Gastrocnemius medialis (tissue), 4 donors: ENCODE results near the gene KIFBP. TPM values are rescaled to one million over a fixed set of nuclear protein-coding genes. Genes with fewer than 3 reads are reported as not detected.

Source experiments
- ATAC-seq, 2 donors: fragments of 150-250 bp; one replicate each; pipeline ENCODE4 v1.9.1; 2016
- DNase-seq, 2 donors: peaks; one replicate each; pipeline ENCODE4 v3.0.0-alpha.2; 2019
- H3K27ac ChIP-seq, 4 donors: fragments of 200-600 bp; sonication (generic); 1 replicate in 1 of 4; 2 replicates in 3 of 4; pipeline ENCODE4 v1.5.1; 2016 to 2018; ENCODE audit warnings: mild to moderate bottlenecking in 2 of 4, moderate library complexity in 1 of 4
- H3K27me3 ChIP-seq, 3 donors: fragments of 200-600 bp; sonication (generic) in 2 of 3; 1 replicate in 1 of 3; 2 replicates in 2 of 3; pipeline versions ENCODE4 v1.5.1 to v1.6.0; 2016 to 2019; ENCODE audit warnings: mild to moderate bottlenecking in 1 of 3, moderate library complexity in 1 of 3
- H3K36me3 ChIP-seq, 2 donors: fragments of 200-600 bp; sonication (generic) in 1 of 2; one replicate each; pipeline ENCODE4 v1.5.1; 2017 to 2018
- H3K4me1 ChIP-seq, 2 donors: fragments of 200-600 bp; sonication (generic) in 1 of 2; one replicate each; pipeline ENCODE4 v1.5.1; 2016 to 2017; ENCODE audit warnings: mild to moderate bottlenecking in 2 of 2
- H3K4me3 ChIP-seq, 4 donors: fragments of 200-600 bp; sonication (generic) in 3 of 4; 1 replicate in 1 of 4; 2 replicates in 3 of 4; pipeline ENCODE4 v1.5.1; 2016 to 2019; ENCODE audit warnings: mild to moderate bottlenecking in 2 of 4
- H3K9me3 ChIP-seq, 3 donors: fragments of 200-600 bp; sonication (generic) in 2 of 3; 1 replicate in 1 of 3; 2 replicates in 2 of 3; pipeline ENCODE4 v1.5.1; 2016 to 2019
- CTCF ChIP-seq, 5 experiments: fragments of 450-650 bp in 3 of 5; fragments of 200-600 bp in 2 of 5; sonication (generic) in 2 of 5; IDR thresholded peaks in 4 of 5; conservative IDR thresholded peaks in 1 of 5; 1 replicate in 4 of 5; 2 replicates in 1 of 5; pipeline ENCODE4 v1.5.1; 2016 to 2019; ENCODE audit warnings: antibody characterized with exemption in 5 of 5, mild to moderate bottlenecking in 3 of 5, moderate library complexity in 3 of 5
- POLR2A ChIP-seq, 2 donors: fragments of 450-650 bp; IDR thresholded peaks; one replicate each; pipeline ENCODE4 v1.6.1; 2017; ENCODE audit warnings: antibody characterized with exemption in 2 of 2, mild to moderate bottlenecking in 2 of 2, moderate library complexity in 2 of 2
- in situ Hi-C, 4 donors: fragments of 200-750 bp; cut with MboI; loops; one replicate each; pipeline versions ENCODE4 v1.15.0 to v1.8.0; 2017; ENCODE audit warnings: low sequenced_read_pairs in 4 of 4
- intact Hi-C: fragments of 100-400 bp; cut with DNase I; formaldehyde crosslinking; loops from one replicate; pipeline ENCODE4 v1.15.1; 2023; ENCODE audit warnings: low total_unique reads
- total RNA-seq, 4 donors: library from RNA; depleted of rRNA; stranded (reverse); fragments of >200 nt; gene quantifications; one replicate each; pipeline versions ENCODE4 v1.1.0 to v1.2.3, GENCODE V29; 2016

The KIFBP gene
- total RNA-seq, 4 donors from 2014 or later, result 24.0 to 41.3 (median 33.9) TPM

GRCh38 chr10:68981074-68981473 lies 7.5 kb upstream of the KIFBP start:
- intact Hi-C loops, result no loop called here
- in situ Hi-C loops, result loop anchor here in 2 of 4 donors (10.0 to 25.0 kb wide), 3 partner anchors 204 to 431 kb away; partner anchors contain the start of genes SUPV3L1 (in 1 of the 2) and TACR2 (in 1 of the 2)
- Histone ChIP-seq H3K4me1 (no peaks in the 10 kb centered on the region), H3K9me3 (no peaks in the 10 kb centered on the region), H3K27me3 (no peaks in the 10 kb centered on the region), H3K4me3 (no peak overlapping the region), H3K27ac (no peak overlapping the region), H3K36me3 (peaks cover 0 to 94% of the 10 kb centered on the region in 2 donors)
- TF ChIP-seq CTCF (IDR thresholded peaks at IDR 0.05 in 4 of 5, conservative IDR thresholded peaks at IDR 0.05 in 1 of 5) (peak in 1 of 5 experiments; percentile 20), POLR2A (IDR thresholded peaks at IDR 0.05) (no peak)
- ATAC-seq, result no peak
- DNase-seq, result no peak

GRCh38 chr10:68982389-68982788 lies 6.2 kb upstream of the KIFBP start:
- intact Hi-C loops (no loop called here), in situ Hi-C loops (loop anchor here in 2 of 4 donors (10.0 to 25.0 kb wide), 3 partner anchors 202 to 430 kb away; partner anchors contain the start of genes SUPV3L1 (in 1 of the 2) and TACR2 (in 1 of the 2))
- TF ChIP-seq POLR2A (IDR thresholded peaks at IDR 0.05), result no peak
- no peak for TF ChIP-seq CTCF (IDR thresholded peaks at IDR 0.05 in 4 of 5, conservative IDR thresholded peaks at IDR 0.05 in 1 of 5)
- ATAC-seq, result no peak
- no peak for DNase-seq
- Histone ChIP-seq H3K9me3 (no peaks in the 10 kb centered on the region), H3K4me3 (no peak overlapping the region), H3K36me3 (peaks cover 0 to 83% of the 10 kb centered on the region in 2 donors), H3K27me3 (no peaks in the 10 kb centered on the region), H3K4me1 (no peaks in the 10 kb centered on the region), H3K27ac (no peak overlapping the region)

- no peaks in the 10 kb centered on the region for H3K9me3 ChIP-seq
- H3K27me3 ChIP-seq, result no peaks in the 10 kb centered on the region
- H3K4me3 ChIP-seq, result no peak overlapping the region
- in situ Hi-C loops (loop anchor here in 2 of 4 donors (10.0 to 25.0 kb wide), 3 partner anchors 197 to 425 kb away; partner anchors contain the start of genes SUPV3L1 (in 1 of the 2) and TACR2 (in 1 of the 2)), intact Hi-C loops (loop anchor here (1.0 to 2.0 kb wide), 2 partner anchors 31 to 135 kb away; partner anchors contain the start of gene DDX21)
- peaks cover 0 to 31% of the 10 kb centered on the region in 2 donors for H3K36me3 ChIP-seq
- H3K27ac ChIP-seq, result no peak overlapping the region
- no peak for ATAC-seq
- TF ChIP-seq POLR2A (IDR thresholded peaks at IDR 0.05) (no peak), CTCF (IDR thresholded peaks at IDR 0.05 in 4 of 5, conservative IDR thresholded peaks at IDR 0.05 in 1 of 5) (no peak)
- no peak for DNase-seq
- H3K4me1 ChIP-seq, result peaks cover 25 to 34% of the 10 kb centered on the region in 2 donors
Measured at GRCh38 chr10:68987611-68988010, 992 bp upstream of the KIFBP start.

GRCh38 chr10:68989317-68989990 lies 851 bp downstream of the KIFBP start:
- peak overlapping the region; percentile 78 to 87 (median 84) for H3K27ac ChIP-seq
- DNase-seq, result no peak
- peaks cover 0 to 14% of the 10 kb centered on the region in 2 donors for H3K36me3 ChIP-seq
- H3K9me3 ChIP-seq, result no peaks in the 10 kb centered on the region
- no peaks in the 10 kb centered on the region for H3K27me3 ChIP-seq
- peaks cover 38 to 48% of the 10 kb centered on the region in 2 donors for H3K4me1 ChIP-seq
- peak overlapping the region; percentile 90 to 92 (median 90) for H3K4me3 ChIP-seq
- in situ Hi-C loops, result loop anchor here in 2 of 4 donors (10.0 to 25.0 kb wide), 3 partner anchors 195 to 423 kb away; partner anchors contain the start of genes SUPV3L1 (in 1 of the 2) and TACR2 (in 1 of the 2)
- no peak for TF ChIP-seq POLR2A (IDR thresholded peaks at IDR 0.05)
- no peak for TF ChIP-seq CTCF (IDR thresholded peaks at IDR 0.05 in 4 of 5, conservative IDR thresholded peaks at IDR 0.05 in 1 of 5)
- no peak for ATAC-seq
- intact Hi-C loops, result loop anchor here (1.0 to 2.0 kb wide), 2 partner anchors 104 to 133 kb away; no protein-coding TSS in a partner anchor
